CD4-positive, alpha-beta T cell treated with Interleukin-17A for 4 hours (primary cell): ENCODE measurements around the gene OR8G1.
"Not testable (repeated sequence)": the region's sequence is repeated elsewhere in the genome, so short reads cannot be mapped to it uniquely, and the experiment has no call there.

ENCODE experiments used
- DNase-seq: peaks from one replicate; pipeline ENCODE4 v3.0.0-alpha.2; 2020; ENCODE audit warnings: mixed read lengths

The OR8G1 gene

GRCh38 chr11:124240621-124241397 is at the start of gene OR8G1:
OR8G1 (plus strand) TSS chr11:124241095; CDS start chr11:124249676, 8,581 bp downstream.
- no peak for DNase-seq

DNA sequence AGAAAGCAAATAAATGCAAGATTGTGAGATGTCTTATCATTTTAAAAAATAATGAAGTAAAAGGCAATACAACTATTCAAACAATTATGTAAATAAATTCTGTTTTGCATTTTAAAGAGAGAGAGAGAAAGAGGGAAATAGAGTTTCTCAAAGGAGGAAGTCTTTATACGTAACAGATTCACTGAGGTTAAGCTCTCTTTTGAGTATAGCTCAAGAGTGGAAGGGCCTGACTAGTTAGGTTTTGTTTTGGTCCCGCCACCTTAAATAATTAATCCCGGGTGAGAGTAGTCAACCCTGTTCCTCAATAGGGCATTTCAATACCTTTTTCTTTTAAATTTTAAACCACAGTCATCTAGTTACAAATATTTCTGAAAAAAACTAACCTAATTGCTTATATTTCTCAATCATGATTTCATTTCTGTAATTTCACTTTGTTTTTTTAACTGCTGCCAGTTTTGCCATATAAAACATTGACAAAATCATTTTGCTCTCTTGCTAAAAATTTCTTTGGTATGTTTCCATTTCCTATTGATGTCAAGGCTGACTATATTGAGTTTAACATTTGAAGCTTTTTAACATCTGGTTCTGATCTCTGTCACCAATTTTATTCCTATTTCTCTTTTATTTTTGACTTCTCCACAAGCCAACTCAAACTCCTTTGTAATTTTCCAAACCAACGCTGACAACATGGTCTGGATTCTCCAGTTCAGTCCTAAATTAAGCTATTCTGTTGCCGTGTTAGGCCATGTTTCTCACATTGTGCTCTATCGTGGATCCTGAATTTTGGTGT is 47.5 kb upstream of the OR8G1 start:
- DNase-seq, result no peak

DNA sequence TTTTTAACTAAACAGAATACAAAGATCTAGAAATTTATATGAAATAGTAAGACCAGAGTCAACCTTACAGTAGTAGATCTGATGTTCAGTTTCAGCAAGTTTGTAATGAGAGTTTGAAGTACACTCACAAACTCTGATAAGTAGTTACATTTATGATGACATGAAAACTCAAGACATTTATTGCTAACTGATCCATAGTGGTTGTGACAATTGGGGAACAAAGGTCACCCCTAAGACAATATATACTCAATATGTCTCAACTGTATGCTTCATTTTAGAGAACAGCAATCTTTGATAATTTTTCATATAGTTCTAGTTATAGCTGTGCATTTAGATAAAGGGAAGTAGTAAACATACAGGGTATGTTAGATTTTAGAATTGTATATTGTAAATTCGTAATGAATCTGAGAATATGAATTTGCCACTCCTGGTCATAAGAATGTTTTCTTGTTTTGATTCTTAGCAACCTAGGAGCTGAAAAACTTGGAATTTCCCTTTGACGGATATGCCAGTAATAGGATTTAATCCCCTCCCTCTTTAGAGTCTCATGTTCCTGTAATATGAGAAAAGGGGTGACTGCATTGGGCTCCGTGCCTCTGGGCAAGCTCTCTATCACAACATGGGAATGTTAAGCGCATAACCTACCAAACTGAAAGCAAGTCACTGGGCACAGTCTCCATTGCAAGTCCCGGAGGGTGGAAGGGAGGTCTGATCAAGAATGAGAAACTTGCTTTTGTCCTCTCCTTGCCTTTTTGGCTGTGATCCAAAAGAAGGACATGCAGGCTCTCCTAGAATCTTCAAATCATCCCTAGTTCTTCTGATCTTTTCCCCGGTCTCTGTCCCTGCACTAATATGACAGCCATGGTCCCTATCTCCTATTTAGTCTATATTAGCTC is 46.4 kb upstream of the OR8G1 start:
- DNase-seq, result no peak

DNA sequence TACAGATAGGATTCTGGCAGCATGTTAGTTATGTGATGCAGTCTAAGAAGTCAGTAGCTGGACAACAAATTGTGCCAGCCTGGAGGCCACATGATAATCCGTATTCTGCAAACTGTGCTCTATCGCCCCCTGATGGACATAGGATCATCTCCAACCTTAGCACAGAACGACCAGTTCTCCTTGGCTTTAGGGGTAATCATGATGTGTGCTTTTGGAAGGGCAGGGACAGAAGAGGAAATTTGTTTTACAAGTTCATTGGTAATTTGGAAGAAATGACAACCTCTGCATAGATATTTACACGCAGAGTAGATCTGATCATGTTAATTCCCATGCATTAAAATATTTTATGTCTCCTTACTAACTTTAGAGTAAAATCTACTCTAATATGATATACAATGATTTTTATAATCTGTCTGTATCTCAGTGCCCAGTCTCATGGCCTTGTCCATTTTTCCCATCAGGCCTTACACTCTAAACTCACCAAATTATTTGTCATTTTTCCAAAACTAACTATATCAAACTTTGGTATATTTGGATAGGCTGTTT is 45.6 kb upstream of the OR8G1 start:
- peak; percentile 44 for DNase-seq

DNA sequence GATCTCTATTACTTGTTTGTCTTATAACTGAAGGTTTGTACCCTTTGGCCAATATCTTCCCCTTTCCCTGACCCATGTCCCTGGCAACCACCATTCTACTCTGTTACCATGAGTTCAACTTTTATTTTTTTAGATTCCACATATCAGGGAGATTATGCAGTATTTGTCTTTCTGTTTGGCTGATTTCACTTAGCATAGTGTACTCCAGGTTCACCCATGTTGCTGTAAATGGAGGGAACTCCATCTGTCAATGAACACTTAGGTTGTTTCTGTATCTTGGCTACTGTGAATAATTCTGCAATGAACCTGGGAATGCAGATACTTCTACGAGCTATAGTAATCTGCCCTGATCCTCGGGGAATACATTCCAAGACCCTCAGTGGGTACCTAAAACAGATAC is 42.9 kb upstream of the OR8G1 start:
- DNase-seq, result no peak

DNA sequence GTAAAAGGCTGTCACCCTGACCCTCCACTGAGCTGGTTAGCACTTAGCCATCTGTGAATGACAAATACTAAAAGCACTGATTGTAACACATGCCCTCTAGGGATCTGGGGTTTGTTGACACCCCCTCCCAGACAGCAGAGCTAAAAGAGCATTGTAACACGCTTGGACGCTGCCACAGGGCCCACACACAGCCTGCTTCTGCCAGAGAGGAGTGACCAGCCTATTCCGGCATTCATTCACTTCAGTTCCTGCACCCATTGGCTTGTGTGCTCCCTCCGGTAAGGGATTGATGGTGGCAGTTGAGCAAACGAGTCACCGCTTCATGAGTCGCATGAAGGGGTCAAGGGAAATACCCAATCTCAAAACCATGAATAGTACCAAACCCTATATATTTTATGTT is 42.0 kb upstream of the OR8G1 start:
- no peak for DNase-seq

DNA sequence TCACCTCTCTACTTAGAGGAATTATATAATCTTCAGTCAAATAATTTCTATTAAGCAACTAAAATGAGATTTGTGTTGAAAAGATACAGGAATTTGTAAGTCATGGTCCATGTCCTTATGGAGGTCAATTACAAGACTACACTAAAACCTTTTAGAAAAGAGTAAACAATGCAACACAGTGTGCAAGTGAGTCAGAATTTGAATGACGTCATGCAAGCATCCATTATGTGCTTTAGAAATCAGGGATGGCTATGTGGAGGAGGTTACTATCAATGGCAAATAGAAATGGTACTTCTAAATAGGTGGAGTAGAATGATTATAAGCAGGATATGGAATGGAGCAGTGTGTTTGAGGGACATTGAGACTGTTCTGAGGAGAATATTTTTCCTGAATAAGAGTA is 41.2 kb upstream of the OR8G1 start:
- DNase-seq, result no peak

GRCh38 chr11:124200671-124201070 is 40.2 kb upstream of the OR8G1 start:
- no peak for DNase-seq

- DNase-seq, result no peak
These were observed 37.9 kb upstream of the OR8G1 start for GRCh38 chr11:124202951-124203350.

- no peak for DNase-seq
These were observed 36.9 kb upstream of the OR8G1 start for GRCh38 chr11:124204008-124204407.

DNA sequence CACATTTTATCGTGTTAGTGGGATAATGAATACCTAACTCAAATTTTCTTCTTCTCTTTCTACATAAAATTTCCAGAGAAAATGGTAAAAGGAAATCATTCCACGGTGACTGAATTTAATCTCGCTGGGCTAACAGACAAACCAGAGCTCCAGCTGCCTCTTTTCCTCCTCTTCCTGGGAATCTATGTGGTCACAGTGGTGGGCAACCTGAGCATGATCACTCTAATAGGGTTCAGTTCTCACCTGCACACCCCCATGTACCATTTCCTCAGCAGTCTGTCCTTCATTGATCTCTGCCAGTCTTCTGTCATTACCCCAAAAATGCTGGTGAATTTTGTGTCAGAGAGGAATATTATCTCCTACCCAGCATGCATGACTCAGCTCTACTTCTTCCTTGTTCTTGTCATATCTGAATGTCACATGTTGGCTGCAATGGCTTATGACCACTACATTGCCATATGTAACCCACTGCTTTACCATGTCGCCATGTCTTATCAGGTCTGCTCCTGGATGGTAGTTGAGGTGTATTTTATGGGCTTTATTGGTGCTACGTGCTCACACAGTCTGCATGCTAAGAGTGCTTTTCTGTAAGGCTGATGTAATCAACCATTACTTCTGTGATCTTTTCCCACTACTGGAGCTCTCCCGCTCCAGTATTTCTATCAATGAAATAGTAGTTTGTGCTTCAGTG is 33.6 kb upstream of the OR8G1 start:
- DNase-seq, result no peak

GRCh38 chr11:124209824-124210357 is 31.0 kb upstream of the OR8G1 start:
- DNase-seq, result no peak

DNA sequence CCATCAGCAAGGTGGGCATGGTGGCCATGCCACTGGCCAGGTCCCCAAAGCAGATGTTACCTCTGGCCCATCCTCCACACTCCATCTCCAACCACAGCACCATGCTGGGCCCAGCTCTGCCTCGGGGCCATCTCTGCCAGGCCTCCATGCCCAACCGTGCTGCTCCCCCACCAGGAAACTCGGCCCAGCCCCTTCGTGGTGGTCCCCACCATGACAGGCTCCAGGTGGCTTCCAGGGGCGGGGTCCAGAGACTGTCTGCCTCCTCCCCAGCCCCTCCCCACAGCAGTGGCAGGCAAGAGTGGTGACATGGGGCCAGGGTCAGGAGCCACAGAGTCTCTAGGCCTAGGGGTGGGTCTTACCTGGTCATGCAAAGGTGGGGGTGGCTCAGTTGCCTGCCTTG is 30.5 kb upstream of the OR8G1 start:
- no peak for DNase-seq

DNA sequence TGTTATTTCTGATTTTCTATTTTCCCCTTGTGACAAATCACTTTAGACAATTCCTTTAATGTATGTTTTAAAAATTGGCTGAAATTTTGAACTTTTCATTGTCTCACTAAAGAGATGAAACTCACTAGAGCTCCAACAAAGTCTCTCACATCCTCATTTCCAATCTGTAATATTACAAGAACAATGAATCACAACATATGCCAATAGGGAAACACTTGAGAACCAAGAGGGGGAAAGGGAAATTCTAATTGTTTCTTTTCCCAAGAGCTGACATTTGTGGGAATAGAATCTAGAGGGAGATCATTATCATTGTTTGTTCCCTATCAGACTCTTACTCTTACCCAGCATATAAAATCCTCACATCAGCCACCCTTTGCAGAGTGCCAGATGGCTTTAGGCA is 29.6 kb upstream of the OR8G1 start:
- DNase-seq, result no peak

DNA sequence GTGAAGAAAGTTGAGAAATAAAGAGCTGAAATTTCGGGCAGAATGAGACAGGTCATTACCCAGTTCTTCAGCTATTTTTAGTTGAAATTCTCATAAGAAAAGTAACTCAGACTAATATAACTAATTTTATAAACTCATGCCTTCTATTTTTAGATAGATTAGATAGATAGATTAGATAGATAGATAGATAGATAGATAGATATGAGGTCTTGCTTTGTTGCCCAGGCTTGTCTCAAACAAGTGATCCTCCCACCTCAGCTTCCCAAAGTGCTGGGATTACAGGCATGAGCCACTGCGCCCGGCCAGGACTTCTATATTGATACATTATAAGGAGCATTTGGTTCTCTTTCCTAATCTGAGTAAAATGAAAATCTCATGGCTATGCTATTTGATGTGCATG is 26.9 kb upstream of the OR8G1 start:
- no peak for DNase-seq

- DNase-seq, result no peak
These were observed 21.8 kb upstream of the OR8G1 start for GRCh38 chr11:124219126-124219525.

- no peak for DNase-seq
These were observed 18.5 kb upstream of the OR8G1 start for GRCh38 chr11:124222407-124222806.

DNA sequence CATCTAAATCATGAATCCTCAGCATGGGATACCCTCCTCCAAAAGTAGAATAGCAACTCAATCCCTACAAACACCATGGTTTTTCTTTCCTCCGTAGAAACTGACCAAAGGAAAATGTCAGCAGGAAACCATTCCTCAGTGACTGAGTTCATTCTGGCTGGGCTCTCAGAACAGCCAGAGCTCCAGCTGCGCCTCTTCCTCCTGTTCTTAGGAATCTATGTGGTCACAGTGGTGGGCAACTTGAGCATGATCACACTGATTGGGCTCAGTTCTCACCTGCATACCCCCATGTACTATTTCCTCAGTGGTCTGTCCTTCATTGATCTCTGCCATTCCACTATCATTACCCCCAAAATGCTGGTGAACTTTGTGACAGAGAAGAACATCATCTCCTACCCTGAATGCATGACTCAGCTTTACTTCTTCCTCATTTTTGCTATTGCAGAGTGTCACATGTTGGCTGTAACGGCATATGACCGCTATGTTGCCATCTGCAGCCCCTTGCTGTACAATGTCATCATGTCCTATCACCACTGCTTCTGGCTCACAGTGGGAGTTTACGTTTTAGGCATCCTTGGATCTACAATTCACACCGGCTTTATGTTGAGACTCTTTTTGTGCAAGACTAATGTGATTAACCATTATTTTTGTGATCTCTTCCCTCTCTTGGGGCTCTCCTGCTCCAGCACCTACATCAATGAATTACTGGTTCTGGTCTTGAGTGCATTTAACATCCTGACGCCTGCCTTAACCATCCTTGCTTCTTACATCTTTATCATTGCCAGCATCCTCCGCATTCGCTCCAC is 16.1 kb upstream of the OR8G1 start:
- not testable (repeated sequence) for DNase-seq

DNA sequence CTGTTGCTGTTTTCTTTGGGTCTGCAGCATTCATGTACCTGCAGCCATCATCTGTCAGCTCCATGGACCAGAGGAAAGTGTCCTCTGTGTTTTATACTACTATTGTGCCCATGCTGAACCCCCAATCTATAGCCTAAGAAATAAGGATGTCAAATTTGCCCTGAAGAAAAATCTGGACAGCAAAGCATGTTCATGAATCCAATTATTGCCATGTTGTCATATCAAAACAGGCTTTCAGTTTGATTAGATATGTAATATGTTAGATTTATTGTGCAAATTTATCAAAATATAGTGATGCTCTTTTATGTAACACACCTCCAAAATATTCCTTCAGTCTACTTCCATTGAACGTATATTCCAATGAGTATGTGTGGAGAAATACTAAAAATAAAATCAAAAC is 15.4 kb upstream of the OR8G1 start:
- no peak for DNase-seq

DNA sequence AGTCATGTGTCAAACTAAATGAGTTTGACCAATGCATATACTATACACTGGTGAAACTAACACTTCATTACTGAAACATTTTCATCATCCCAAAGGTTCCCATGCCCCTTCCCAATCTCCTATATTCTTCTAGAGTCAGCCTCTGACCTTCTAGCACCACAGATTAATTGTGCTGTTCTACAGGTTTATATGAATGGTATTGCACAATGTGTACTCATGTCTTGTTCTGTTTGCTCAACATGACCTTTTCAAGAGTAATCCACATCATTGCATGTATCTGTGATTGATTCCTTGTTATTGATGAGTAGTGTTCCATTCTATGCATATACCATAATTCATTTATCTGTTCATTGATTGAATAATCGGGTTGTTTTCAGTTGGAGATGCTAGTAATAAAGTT is 7.5 kb upstream of the OR8G1 start:
- no peak for DNase-seq

- DNase-seq, result no peak
These were observed 2.4 kb upstream of the OR8G1 start for GRCh38 chr11:124238512-124238911.
